ENCODE measurements around the gene PPIB.

The PPIB gene

GRCh38 chr15:64162869-64163658 lies at the start of gene PPIB:
Gene PPIB, minus strand, starts transcription at chr15:64163022. Its CDS starts 36 bp downstream, at chr15:64162986.
- DNase-seq, result peak; percentile 85 to 87

DNA sequence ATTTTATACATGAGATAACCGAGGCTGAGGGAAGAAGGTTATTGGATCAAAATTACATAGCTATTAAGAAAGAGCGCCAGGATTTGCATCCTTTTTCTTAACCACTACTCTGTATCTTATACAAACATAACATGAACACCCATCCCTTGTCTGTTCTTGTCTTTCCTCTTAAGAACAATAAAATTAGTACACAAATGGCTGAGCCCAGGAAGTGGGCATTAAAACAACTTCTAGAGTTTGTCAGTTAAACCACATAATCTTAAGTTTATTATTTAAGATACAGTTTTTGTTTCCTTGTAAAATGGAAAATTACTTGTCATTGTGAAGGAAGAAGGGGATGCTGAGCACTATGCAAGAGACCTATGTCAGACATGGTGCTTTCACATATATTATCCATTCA lies 48.9 kb upstream of the PPIB start:
- no peak for DNase-seq

- DNase-seq, result no peak
Observed at GRCh38 chr15:64210371-64210770, 47.5 kb upstream of the PPIB start.

DNA sequence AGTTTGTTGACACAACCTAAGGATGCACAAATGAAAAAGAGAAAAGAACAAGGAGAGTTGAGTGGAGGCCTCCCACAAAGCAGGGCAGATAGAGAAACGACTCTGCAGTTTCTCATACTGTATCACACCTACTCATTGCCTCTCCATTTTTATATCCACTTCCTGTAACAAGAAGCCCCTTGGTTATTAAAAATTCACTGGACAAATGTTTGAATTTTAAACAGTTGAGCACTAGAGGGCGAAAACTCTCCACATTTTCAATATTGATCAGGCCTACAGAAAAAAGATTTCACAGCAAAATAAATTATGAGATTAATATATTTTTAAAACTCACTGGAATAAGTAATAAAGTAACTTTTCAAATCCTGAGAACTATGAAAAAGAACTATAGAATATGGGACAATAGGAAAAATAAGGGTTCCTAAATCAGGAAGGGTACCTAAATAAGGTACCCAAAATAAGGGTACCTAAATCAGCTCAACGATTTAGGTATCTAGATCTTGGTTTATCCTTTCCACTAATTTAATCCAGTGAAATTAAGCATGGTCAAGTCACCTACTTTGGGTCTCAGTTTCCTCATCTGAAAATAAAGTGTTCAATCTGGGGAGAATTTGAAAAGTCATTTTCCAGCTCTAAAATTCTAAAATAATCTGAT lies 47.0 kb upstream of the PPIB start:
- no peak for DNase-seq

DNA sequence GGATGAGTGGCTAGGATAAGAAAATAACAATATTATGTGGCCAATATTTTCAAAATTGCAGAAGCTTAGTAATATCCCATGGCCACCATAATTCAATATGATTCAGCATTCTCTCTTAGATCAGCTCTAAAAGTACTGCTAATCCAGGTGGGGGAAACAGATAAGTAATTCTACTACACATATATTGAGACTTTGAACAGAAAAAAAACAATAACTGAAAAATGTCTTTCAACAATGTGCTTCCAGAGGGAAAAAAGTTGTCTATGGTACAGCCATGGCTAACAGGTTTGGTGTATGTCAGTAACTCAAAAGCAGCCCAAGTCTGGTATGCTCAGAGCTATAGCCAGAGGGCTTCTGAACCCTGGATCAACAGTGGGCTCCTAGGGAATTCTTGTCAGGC lies 42.4 kb upstream of the PPIB start:
- no peak for DNase-seq

DNA sequence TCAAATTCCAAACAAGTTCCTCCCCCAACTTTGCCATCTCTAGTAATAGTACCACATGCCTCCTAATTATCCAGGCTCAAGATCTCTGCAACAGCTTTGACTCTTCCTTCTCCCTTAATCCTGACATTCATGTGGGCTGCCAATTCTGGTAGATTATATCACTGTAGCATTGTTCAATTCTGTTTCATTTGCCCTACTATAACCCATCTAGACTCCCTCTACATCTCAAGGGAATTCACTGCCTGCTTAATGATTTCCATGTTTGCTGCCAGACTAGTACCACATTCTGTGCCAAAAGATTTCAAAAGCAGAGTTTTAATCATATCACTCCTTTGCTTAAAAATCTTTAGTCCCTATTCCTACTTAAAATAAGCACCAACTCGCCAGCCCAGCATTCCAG lies 34.6 kb upstream of the PPIB start:
- no peak for DNase-seq

DNA sequence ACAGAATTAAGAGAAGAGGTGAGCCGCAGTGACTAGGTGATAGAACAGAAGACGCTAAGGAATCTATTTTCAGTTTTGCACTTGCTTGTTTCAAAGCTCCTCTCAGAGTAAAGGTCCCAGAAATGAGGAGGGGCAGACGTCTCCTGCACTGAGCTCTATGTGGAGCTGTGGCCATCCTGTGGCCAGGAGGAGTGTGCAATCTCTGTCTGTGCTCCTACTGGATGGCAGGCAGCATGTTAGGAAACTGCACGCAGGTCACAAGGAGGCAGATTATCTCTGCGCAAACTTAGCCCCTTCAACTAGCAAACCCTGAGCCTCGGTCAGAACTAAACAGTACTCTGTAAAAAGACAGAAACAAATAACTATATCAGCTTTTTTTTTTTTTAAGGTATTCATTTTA lies 31.1 kb upstream of the PPIB start:
- no peak for DNase-seq

DNA sequence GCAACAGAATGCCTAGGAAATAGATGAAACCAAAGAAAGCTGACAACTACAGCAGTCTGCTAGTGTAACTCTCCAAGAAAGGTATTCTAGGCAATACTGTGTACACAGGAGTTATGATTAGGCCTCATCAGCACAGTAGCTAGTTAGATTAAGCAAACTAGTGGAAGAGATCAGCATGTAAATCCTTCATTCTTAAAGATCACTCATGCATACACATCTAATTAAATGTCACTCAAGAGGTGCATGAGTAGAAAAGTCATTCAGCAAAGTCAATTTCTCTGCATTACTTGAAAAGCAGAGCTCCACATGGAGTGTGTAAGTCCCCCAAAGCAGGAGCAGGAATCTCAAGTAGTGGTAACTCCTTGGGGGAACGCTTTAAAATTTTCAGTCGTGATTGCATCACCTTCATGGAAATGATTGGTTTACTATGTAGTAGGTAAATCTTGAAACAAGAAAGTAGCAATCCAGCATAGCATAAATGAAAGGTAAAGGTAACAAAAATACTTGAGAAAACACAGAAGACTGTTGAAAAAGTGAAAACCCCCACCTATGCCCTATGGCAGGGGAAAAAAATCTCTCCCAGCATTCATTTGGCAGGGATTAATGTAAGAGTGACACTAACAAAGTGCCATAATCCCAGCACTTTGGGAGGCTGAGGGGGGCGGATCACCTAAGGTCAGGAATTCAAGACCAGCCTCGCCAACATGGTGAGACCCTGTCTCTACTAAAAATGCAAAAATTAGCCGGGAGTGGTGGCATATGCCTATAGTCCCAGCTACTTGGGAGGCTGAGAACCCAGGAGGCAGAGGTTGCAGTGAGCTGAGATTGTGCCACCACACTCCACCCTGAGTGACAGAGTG lies 29.4 kb upstream of the PPIB start:
- DNase-seq, result no peak

- DNase-seq, result no peak
Observed at GRCh38 chr15:64187396-64188191, 24.8 kb upstream of the PPIB start.

DNA sequence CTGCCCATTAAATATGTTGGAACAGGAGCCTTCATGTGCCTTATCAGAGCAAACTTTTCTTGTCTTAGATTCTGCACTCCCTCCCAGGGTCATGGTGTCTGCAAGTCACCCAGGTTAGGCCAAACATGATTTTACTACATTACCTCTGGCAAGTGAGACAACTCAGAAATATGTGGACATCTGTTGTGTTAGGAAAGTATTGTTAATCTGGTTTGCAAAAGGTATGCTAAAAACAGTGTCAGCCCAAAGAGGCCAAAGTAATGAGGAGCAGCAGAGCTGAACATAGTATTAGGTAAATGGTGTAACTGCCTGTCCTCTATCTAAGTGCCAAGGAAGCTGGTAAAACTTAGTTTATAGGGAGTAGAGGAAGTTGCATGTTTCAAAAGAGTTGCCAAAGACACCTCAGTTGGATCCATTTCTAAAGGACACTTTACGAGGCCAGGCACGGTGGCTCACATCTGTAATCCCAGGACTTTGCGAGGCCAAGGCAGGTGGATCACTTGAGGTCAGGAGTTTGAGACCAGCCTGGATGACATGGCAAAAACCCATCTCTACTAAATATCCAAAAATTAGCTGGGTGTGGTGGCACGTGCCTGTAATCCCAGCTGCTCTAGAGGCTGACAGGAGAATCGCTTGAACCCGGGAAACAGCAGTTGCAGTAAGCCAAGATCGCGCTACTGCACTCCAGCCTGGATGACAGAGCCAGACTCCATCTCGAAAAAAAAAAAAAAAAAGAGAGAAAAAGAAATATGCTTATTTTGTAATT lies 22.5 kb upstream of the PPIB start:
- no peak for DNase-seq

DNA sequence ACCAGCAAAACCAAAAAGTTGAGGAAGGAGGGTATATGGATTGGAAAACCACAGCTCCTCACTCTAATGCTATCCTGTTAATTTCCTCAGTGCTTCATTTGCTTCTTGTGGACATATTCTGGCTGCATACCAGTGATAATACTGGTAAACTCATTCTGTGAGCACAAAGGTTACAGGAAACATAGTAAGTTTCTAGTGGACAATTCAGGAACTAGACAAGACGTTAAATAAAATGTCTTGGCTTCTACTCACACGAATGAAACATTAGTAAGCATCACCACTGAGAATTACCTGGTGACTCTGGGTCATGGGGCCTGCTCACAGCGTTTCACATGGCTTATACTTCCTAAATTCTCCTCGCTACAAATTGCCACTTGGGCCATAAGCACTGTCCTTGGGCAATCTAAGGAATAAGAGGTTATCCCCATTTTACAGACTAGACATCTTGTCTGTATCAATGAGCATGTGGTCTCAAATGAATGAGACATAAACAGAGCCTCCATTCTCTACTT lies 20.1 kb upstream of the PPIB start:
- no peak for DNase-seq

- no peak for DNase-seq
Observed at GRCh38 chr15:64180235-64180824, 17.5 kb upstream of the PPIB start.

- no peak for DNase-seq
Observed at GRCh38 chr15:64166102-64166890, 3.5 kb upstream of the PPIB start.

DNA sequence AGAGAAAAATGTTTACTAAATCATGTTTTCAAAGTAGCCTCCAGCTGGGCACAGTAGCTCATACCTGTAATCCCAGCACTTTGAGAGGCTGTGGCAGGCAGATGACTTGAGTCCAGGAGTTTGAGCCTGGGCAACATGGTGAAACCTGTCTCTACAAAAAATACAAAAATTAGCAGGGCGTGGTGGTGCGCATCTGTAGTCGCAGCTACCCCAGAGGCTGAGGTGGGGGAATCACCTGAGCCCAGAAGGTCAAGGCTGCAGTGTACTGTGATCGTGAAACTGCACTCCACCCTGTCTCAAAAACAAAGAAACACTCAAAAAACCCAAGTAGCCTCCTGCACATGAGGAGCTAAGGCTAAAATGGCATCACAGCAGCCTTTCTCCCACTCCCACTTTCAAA lies 1.6 kb upstream of the PPIB start:
- DNase-seq, result no peak

DNA sequence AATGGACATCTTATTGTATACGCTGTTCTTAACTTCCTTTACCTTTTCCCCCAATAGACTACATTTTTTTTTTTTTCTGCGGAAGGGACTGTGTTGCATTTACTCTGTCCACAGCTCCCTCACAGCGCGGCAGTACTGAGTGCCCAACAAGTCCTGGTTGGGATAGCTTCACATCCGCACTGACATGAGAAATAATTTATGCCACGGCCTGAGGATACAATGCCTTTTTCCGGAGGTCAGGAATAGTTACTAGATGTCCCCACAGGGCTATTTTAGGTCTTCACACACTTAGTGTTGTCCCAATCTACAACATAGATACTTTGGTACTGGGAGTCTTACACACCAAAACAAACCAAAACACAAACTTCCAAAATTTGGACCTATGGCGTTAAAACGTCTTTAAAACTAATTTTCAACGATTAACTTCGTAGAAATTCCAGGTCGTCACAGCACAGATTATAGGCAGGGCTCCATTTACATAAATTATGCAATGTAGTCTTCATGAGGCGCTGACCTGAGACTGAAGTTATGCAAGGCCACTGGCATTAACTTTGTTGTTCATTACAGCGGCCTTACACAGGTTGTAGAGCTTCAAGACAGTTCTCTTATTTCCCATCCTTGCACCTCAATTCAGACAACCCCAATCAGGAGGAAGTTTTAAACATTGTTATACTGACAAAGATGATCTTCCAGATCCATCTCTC lies 989 bp upstream of the PPIB start:
- no peak for DNase-seq

DNA sequence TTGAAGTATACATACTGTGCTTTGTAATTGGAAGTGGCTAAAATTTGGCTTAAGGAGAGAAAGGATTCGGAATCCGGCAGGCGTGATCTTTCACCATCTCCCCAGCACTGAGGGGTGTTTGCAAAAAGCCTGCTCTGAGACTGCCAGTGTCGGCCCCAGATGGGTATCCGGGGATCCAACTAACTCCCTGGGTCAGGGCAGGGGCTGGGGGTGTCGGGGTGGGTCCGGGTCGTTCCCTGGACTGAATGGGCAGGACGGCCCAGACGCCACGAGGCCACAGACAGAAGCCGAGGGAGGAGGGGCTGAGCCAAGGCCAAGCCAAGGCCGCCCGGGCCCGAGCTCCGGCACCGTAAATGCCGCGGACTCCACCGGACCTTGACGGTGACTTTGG lies 349 bp downstream of the PPIB start:
- no peak for DNase-seq

DNA sequence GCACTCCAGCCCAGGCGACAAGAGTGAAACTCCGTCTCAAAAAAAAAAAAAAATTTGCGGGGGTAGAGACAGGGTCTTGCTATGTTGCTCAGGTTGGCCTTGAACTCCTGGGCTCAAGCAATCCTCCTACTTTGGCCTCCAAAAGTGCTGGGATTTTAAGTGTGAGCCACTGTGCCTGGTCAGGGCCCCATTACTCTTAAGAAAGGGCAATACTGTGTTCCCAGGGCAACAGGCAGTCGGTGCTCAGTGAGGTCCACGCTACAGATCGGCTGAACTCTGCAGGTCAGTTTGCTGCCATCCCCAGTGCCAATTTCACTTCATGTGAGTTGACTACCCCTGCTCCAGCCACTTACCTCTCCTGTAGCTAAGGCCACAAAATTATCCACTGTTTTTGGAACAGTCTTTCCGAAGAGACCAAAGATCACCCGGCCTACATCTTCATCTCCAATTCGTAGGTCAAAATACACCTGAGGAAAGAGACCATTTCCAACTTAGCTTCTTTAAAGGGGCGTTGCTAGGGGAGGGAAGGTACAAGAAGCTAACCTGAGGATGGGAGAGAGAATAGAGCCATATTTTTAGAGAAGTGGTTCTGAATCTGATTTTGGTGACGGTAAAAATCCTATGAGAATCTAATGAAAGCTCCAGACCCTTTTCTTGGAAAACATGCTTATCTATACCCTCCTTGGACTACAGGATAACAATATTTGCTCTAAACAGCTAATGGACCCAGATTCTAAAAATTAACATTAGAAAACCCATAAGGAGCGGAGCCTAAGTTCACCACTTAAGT lies 939 bp downstream of the PPIB start:
- no peak for DNase-seq

DNA sequence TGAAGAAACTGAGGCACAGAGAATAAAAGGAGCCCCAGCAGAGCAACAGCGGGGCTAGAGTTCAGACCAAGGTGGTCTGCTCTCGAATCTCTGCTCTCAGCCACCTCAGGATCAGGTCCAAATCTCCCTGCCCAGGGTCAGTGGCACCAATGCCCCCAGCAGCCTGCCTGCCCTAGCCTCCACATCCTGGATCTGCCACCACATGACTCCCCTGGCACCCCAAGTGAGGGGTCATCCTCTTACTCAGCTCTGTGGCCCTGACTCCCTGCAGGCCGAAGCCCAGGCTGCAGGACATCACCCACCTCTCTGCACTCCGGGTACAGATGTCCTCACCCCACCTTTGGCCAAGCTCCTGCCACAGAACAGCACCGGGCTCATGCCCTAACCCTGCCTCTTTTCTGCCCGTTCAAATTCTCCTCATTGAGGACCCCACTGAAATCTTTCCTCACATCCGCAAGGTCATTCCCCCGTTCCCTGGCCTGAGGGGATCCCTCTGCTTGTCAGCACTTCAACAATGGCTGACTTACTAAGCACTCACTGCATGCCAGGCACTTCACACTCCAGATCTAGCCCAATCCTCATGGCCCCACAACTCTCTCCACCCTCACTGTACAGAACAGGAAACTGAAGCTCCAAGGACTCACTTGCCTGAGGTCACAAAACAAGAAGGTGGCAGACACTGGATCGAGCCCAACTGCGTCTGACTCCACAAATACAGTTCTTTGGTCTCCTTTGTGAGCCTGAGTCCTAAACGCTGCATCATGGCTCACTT lies 4.3 kb downstream of the PPIB start:
- DNase-seq, result no peak

Data from NCI-H1930 (cell line).